Measurements from ENCODE around the gene WSCD2. TPM values are rescaled to one million over a fixed set of nuclear protein-coding genes. Genes with fewer than 3 reads are reported as not detected.

WSCD2 gene
- total and polyA plus RNA-seq, 2 of the 4 experiments (the other 2 are of a cell fraction), result not detected

DNA sequence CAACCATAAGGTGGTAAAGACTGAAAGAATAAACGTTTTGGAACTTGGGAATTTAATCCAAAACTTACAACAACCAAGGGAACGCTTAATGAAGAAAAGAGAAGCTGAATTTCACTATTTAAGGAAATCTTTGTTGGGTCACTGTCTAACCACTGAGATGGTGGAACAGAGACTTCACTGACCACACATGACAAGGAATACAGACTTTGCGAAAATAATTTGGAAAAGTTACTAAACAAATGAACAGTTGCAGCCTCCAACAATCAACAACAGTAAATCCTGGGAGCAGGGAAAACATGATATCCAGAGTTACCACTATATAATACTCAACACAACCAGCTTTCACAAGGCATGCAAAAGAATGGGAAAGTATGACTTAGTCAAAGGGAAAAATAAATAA, 131.0 kb downstream of the WSCD2 start:
- Histone ChIP-seq H3K56ac (ENCODE audit: extremely low read depth, insufficient read depth, low read length) (no peak overlapping the region), H4K8ac (ENCODE audit: low read depth in 2 of 2, low read length in 2 of 2) (no peak overlapping the region), H3K79me1 (ENCODE audit: low read depth in 1 of 2, low read length in 2 of 2) (no peaks in the 10 kb centered on the region), H3K27ac (ENCODE audit: insufficient read depth, low read length) (no peak overlapping the region), H3K9me3 (ENCODE audit: control insufficient read depth, insufficient read depth, low read length) (no peaks in the 10 kb centered on the region; the same call in 1 of the 2 replicates), H3K4ac (ENCODE audit: low read depth, low read length) (no peak overlapping the region), H2BK120ac (ENCODE audit: low read depth, low read length) (no peak overlapping the region), H2AK9ac (replicated peaks; ENCODE audit: low read depth, low read length, poor library complexity) (no peak overlapping the region), H2AFZ (replicated peaks; ENCODE audit: low read length, poor library complexity) (no peak overlapping the region), H3K23ac (ENCODE audit: low read depth, low read length) (no peak overlapping the region), H4K5ac (ENCODE audit: low read depth, low read length) (no peak overlapping the region), H2AK5ac (ENCODE audit: low read depth, low read length) (no peak overlapping the region), H3K4me1 (ENCODE audit: control insufficient read depth, insufficient read depth, low read length) (no peaks in the 10 kb centered on the region), H3K18ac (ENCODE audit: low read depth, low read length) (no peak overlapping the region), H3K9me1 (ENCODE audit: insufficient read depth, low read length) (no peaks in the 10 kb centered on the region), H2BK15ac (ENCODE audit: low read depth, low read length) (no peak overlapping the region), H4K91ac (ENCODE audit: insufficient read depth, low read depth, low read length) (no peak overlapping the region), H3K27me3 (ENCODE audit: control insufficient read depth, insufficient read depth, low read length) (no peaks in the 10 kb centered on the region), H2BK20ac (ENCODE audit: low read depth, low read length) (no peak overlapping the region), H3K36me3 (ENCODE audit: control insufficient read depth, insufficient read depth, low read length) (no peaks in the 10 kb centered on the region), H2BK5ac (ENCODE audit: low read depth, low read length, poor library complexity, severe bottlenecking) (no peak overlapping the region), H3K4me2 (ENCODE audit: low read depth, low read length) (no peak overlapping the region), H3K9ac (ENCODE audit: low read depth, low read length) (no peak overlapping the region), H3K14ac (replicated peaks; ENCODE audit: low read depth, low read length) (no peak overlapping the region), H3K4me3 (ENCODE audit: insufficient read depth, low read depth, low read length) (no peak overlapping the region), H4K20me1 (ENCODE audit: insufficient read depth, low read length) (no peaks in the 10 kb centered on the region)
- no TSS peak for BruUV-seq (replicated peaks)
- in situ Hi-C loops (cut with MboI; ENCODE audit: low sequenced_read_pairs), result no loop called here
- WGBS, 2 experiments (ENCODE audit: extremely low coverage in 2 of 2, insufficient read length in 1 of 2), result no CpG with 5 or more reads among the region's 3 CpGs
- TF ChIP-seq RAD21 (IDR thresholded peaks at IDR 0.05; ENCODE audit: low read length) (no peak), MAFK (IDR thresholded peaks at IDR 0.05; ENCODE audit: low read depth, low read length) (no peak), RCOR1 (IDR thresholded peaks at IDR 0.05; ENCODE audit: insufficient replicate concordance, low read length) (no peak), MAZ (IDR thresholded peaks at IDR 0.05; ENCODE audit: borderline replicate concordance, low read depth, low read length) (no peak), BHLHE40 (IDR thresholded peaks at IDR 0.05; ENCODE audit: low read depth, low read length) (no peak), SMC3 (IDR thresholded peaks at IDR 0.05; ENCODE audit: low read depth, low read length) (no peak), CEBPB (IDR thresholded peaks at IDR 0.05; ENCODE audit: low read depth, low read length) (no peak), POLR2A (IDR thresholded peaks at IDR 0.05; ENCODE audit: low read depth, low read length) (no peak), CHD1 (IDR thresholded peaks at IDR 0.05; ENCODE audit: low read depth, low read length) (no peak), MXI1 (IDR thresholded peaks at IDR 0.05; ENCODE audit: borderline replicate concordance, low read depth, low read length) (no peak), RFX5 (IDR thresholded peaks at IDR 0.05; ENCODE audit: low read depth, low read length) (no peak), FOS (IDR thresholded peaks at IDR 0.05; ENCODE audit: low read depth, low read length) (no peak), NFE2L2 (IDR thresholded peaks at IDR 0.05; ENCODE audit: low read depth, low read length) (no peak), CTCF (conservative IDR thresholded peaks at IDR 0.05; ENCODE audit: low read depth, low read length) (no peak)
- TF ChIP-seq, protein P1, sequence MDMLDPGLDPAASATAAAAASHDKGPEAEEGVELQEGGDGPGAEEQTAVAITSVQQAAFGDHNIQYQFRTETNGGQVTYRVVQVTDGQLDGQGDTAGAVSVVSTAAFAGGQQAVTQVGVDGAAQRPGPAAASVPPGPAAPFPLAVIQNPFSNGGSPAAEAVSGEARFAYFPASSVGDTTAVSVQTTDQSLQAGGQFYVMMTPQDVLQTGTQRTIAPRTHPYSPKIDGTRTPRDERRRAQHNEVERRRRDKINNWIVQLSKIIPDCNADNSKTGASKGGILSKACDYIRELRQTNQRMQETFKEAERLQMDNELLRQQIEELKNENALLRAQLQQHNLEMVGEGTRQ (IDR thresholded peaks at IDR 0.05; ENCODE audit: low read depth, low read length), result no peak
- TF ChIP-seq, protein P2, sequence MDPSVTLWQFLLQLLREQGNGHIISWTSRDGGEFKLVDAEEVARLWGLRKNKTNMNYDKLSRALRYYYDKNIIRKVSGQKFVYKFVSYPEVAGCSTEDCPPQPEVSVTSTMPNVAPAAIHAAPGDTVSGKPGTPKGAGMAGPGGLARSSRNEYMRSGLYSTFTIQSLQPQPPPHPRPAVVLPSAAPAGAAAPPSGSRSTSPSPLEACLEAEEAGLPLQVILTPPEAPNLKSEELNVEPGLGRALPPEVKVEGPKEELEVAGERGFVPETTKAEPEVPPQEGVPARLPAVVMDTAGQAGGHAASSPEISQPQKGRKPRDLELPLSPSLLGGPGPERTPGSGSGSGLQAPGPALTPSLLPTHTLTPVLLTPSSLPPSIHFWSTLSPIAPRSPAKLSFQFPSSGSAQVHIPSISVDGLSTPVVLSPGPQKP (IDR thresholded peaks at IDR 0.05; ENCODE audit: borderline replicate concordance, low read depth, low read length), result no peak
- POLR2A ChIA-PET (ENCODE audit: unreplicated experiment), result no interaction called here
- DNase-seq, result no peak
- intact Hi-C loops (cut with micrococcal nuclease), result no loop called here
- ATAC-seq (ENCODE audit: low read depth), result no peak
- dilution Hi-C loops (cut with HindIII; ENCODE audit: low sequenced_read_pairs, unreplicated experiment), result no loop called here
- CTCF ChIA-PET, result no interaction called here

Measured in IMR-90 (cell line).